WI38 (cell line): ENCODE data around the gene APOO.

Experiments used
- H3K4me3 ChIP-seq: 2 replicates; pipeline ENCODE4 v1.5.1; 2011; ENCODE audit warnings: low read depth, mild to moderate bottlenecking, control low read depth, low read length
- CTCF ChIP-seq: IDR thresholded peaks from 2 replicates; pipeline ENCODE4 v1.5.1; 2012; ENCODE audit warnings: low read depth, mild to moderate bottlenecking, control low read depth, low read length

Gene APOO

GRCh38 chrX:23792861-23793553 lies 114.7 kb downstream of the APOO start:
- TF ChIP-seq CTCF: no peak
- H3K4me3 ChIP-seq: no peak overlapping the region

GRCh38 chrX:23790155-23790497 lies 117.6 kb downstream of the APOO start:
- H3K4me3 ChIP-seq: no peak overlapping the region
- TF ChIP-seq CTCF: no peak

- no peak overlapping the region for H3K4me3 ChIP-seq
- TF ChIP-seq CTCF: no peak
Measured at GRCh38 chrX:23789386-23790154, 118.2 kb downstream of the APOO start.

- TF ChIP-seq CTCF: no peak
- H3K4me3 ChIP-seq: no peak overlapping the region
Measured at GRCh38 chrX:23788946-23789345, 118.8 kb downstream of the APOO start.

- H3K4me3 ChIP-seq: no peak overlapping the region
Measured at GRCh38 chrX:23788521-23788920, 119.2 kb downstream of the APOO start.

GRCh38 chrX:23787745-23788118 lies 120.0 kb downstream of the APOO start:
- no peak overlapping the region for H3K4me3 ChIP-seq
- no peak for TF ChIP-seq CTCF

More at GRCh38 chrX:23788521-23788920, 119.2 kb downstream of the APOO start:
- TF ChIP-seq CTCF: no peak

- TF ChIP-seq CTCF: no peak
- H3K4me3 ChIP-seq: no peak overlapping the region
Measured at GRCh38 chrX:23786268-23786815, 121.4 kb downstream of the APOO start.
